SK-N-MC (cell line): ENCODE results near the gene IFNG.

Experiments
- EZH2 ChIP-seq: fragments of 200-600 bp; sonication (generic); IDR thresholded peaks from one replicate; pipeline ENCODE4 v1.6.1; 2017; ENCODE audit warnings: antibody characterized with exemption
- FOXP2 ChIP-seq: optimal IDR thresholded peaks from 2 replicates; pipeline ENCODE3; 2011; ENCODE audit warnings: mild to moderate bottlenecking, moderate library complexity; ENCODE audit not compliant: insufficient read depth; ENCODE audit errors: extremely low read length, control extremely low read depth
- POLR2AphosphoS5 ChIP-seq: IDR thresholded peaks from 2 replicates; pipeline ENCODE4 v1.6.1; 2012; ENCODE audit warnings: mild to moderate bottlenecking, low read depth, low read length, borderline replicate concordance

DNA sequence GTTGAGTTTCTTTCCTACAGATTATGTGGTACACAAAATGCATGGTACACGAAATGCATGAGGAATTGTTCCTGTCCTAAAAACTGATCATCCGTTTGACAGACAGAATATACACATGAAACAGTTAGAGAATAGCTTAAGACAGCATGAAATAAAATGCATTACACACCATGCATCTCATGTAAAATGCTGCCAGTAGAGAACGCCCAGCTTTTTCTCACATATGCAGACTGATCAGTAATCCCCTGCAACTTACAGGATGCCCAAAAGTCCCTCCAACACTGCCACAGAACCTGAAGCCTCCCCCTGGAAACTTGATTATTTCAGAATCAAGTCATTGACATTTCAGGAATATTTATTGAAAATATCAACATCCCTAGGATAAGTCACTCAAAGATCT, 24.0 kb downstream of the IFNG start:
- TF ChIP-seq POLR2AphosphoS5 (no peak), EZH2 (no peak), FOXP2 (no peak)
